ENCODE measurements around the gene GPAT3.

GRCh38 chr4:83609365-83609764, 73.5 kb downstream of the GPAT3 start:
- TF ChIP-seq CTCF (IDR thresholded peaks at IDR 0.05): no peak
- TF ChIP-seq POLR2A (IDR thresholded peaks at IDR 0.05): no peak
